T47D (cell line): Measurements from ENCODE around the gene NDST4.

Experiments used
- DNase-seq, 2 experiments: peaks; one replicate each; pipeline versions ENCODE4 v3.0.0 to v3.0.0-alpha.2; 2011 to 2012; ENCODE audit warnings: low read depth in 1 of 2, low spot score in 1 of 2
- JUND ChIP-seq: IDR thresholded peaks from 2 replicates; pipeline ENCODE4 v1.6.1; 2012; ENCODE audit warnings: low read depth
- in situ Hi-C: cut with HindIII; loops from 2 replicates; pipeline ENCODE4 v1.10.0; 2016; ENCODE audit warnings: low sequenced_read_pairs, low pct_unique_long_range_greater_than_20kb

Gene NDST4

DNA sequence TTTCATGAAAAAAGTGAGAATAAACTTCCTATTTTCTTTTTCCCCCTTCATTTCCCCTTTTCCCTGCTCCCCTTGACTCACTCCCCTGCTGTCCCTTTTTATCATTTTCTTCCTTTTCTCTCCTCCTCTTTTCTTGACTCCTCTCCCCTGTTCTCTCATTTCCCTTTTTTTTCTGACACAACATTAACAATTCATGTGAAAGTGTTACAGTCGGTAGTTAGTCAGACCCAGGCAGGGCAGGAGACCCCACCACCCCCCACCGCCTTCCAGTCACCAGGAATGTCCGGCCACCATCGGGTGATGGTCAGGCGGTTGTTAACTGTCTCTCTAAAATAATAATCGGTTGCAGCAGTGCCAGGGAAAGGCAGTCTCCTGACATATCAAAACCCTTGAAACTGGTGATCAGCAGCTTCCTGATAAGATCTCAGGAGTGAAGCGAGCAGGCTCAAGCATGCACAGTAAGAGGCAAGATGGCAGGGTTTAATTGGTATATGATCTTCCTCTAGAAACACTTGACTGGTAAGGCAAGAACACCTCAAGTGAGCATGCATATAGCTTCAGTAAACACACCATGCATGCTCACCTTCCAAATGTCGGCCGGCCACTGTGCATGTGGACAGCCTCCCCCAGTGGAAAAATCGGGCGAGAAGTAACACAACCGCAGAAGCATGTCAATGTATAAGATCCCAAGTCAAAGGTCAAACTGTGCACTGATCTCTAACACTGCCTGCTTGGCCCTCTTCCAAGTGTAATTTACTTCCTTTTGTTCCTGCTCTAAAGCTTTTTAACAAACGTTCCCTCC lies 191.4 kb downstream of the NDST4 start:
- DNase-seq, result no peak
- in situ Hi-C loops, result no loop called here
- TF ChIP-seq JUND, result no peak

DNA sequence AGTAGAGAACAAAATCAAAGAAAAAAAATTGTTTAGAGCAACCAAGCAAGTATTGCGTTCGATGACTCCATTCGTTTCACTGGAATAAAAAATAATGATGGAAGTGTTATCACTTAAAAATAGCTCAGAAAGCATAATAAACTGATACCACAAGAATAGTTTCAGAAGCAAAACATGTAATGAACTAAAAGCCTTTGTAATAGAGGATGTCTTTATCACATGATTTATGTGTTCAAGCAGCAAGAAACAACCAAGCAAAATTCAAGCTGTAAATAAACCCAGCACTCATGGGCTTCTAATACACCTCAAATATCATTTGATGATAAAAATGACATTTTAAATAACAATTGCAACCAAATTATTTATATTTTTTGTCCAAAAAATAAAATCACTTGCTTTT lies 192.2 kb downstream of the NDST4 start:
- no peak for DNase-seq
- in situ Hi-C loops, result no loop called here
- no peak for TF ChIP-seq JUND

DNA sequence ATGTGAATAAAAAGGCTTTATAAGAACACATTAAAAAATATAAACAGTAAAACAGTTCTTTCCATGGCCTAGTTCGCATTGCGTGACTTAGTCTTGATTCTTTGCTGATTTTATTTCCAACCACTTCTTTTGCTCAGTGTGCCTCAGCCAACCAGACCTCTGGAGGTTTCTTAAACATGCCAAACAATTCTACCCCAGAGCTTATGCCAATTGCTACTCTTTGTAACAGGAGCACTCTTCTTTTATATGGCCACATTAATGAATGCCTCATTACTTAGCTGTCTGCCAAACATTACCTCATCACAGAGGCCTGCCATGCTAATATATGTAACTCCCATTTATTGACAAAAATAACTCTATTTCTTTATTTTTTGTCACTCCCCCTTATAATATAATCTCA lies 202.3 kb downstream of the NDST4 start:
- DNase-seq, result no peak
- in situ Hi-C loops, result no loop called here
- no peak for TF ChIP-seq JUND

DNA sequence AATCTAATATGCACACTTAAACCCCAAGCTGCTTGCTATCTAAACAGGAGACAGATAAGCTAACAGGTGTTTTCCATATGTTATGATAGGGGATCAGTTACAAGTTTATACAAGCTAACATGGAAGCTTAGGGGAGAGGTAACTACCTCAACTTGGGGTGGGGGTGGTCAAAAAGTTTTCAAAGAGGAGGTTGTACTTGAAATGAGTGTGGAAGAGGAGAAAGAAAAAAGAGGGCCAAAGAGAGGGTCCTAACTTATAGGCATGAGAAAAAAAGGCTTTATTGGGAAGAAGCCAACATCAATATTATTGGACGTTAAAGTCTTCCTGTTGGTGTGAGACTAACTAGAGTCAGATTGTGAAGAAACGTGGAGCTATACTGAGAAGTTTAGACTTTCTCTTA lies 205.9 kb downstream of the NDST4 start:
- in situ Hi-C loops, result no loop called here
- DNase-seq, result no peak
- TF ChIP-seq JUND, result no peak

DNA sequence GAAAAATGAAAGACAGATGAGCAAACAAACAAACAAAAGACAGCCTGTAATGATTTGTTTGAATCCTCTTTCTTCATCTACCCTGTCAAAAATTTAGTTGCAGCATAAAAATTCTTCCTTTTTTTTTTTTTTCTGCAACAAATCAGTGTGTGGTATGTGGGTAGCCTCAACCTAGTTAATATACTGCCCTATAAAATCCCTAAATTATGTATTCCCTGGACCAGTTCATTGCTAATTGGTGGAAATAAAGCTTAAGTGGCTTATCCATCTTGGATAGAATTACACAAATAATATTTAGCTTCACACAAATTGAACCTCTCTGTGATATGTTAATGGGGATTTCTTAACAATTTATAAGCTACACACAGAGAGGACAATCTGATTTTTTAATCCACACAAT lies 208.4 kb downstream of the NDST4 start:
- in situ Hi-C loops, result no loop called here
- no peak for TF ChIP-seq JUND
- DNase-seq, result no peak

DNA sequence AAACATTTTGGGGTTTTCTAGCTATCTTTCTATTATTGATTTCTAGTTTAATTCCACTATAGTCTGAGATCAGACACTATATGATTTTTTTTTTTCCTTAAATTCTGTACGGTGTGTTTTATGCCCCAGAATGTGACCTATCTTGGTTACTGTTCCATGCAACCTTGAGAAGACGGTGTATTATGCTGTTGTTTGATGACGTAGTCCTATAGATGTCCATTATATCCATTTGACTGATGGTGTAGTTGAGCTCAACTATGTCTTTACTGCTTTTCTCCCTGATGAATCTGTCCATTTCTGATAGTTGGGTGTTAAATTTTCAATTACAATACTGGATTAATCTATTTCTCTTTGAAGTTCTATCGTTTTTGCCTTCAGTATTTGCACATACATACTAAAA lies 212.5 kb downstream of the NDST4 start:
- no peak for TF ChIP-seq JUND
- in situ Hi-C loops, result no loop called here
- no peak for DNase-seq

DNA sequence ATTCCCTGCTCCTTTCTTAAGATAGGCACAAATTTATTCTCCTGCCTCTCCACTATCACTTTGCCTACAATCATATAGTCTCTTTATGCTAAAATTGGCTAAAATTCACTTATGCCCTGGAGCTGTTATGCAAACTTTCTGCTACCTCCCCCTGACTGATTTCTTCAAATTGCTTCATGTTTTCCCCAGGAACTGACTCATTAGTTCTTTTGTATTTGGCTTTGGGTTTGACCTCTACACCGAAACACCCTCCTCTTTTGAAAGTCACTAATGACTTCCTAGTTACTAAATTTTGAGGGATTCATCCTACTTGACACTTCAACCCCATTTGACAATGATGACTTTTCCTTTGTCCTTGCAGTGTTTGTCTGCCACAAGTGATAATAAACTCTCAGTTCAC lies 222.6 kb downstream of the NDST4 start:
- in situ Hi-C loops, result no loop called here
- DNase-seq, result no peak
- no peak for TF ChIP-seq JUND

DNA sequence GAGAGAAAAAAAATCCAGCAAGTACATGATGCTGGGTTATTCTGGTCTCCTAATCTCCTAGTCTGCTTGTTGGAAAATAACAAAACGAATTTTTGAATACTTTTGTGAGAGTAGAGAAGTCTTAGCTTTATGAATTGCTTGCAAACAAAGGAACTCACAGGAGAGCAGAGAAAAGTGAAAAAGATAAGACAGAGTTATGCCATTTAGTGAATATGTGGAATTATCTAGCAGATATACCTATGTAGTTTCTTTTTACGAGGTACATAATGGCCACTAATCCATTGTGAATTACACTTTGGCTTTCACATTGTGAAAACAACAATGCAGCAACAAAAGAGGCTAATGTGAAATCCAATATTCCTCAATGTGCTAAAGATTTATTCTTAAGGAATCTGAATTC lies 226.7 kb downstream of the NDST4 start:
- in situ Hi-C loops, result no loop called here
- DNase-seq, result no peak
- no peak for TF ChIP-seq JUND

GRCh38 chr4:114883641-114884040 lies 229.8 kb downstream of the NDST4 start:
- no peak for DNase-seq
- in situ Hi-C loops, result no loop called here
- no peak for TF ChIP-seq JUND

- DNase-seq, result no peak
- in situ Hi-C loops, result no loop called here
Measured at GRCh38 chr4:114879916-114880669, 233.3 kb downstream of the NDST4 start.

DNA sequence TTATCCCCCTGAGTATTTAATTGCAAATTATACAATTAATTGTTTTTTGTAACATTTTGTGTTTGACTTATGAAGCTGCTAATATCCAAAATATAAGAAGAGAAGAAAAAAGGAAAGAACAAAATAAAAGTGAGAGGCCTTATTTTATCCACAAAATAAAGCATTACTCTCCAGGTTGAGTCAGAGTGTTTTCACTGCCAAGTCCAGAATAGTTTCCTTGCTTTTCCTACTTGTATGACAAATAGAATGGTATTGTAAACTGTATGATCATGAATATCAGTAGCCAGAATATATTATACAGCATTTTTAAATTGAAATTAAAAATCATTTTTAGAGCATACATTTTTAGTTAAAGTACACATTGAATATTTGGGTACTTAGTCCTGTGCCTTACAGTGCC lies 237.8 kb downstream of the NDST4 start:
- in situ Hi-C loops, result no loop called here
- no peak for DNase-seq
- no peak for TF ChIP-seq JUND

More at GRCh38 chr4:114879916-114880669, 233.3 kb downstream of the NDST4 start:
- no peak for TF ChIP-seq JUND

DNA sequence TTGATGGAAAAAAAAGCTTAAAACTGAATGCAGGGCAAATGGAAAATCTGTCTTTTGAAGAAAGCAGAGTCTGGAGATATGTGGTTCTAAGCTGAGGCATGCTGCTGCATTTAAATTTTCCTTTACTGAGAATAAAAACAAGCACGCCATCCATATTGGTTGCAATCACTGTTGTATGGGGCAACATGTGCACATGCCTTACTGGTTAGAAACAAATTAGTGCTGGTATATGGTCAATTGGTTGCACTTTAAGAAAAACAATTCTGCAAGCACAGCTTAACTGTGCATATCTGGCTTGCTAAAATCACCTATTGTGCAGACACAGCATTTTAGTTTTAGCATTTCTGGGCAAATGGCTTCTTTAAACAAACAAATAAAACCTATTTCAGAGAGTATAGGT lies 239.1 kb downstream of the NDST4 start:
- in situ Hi-C loops, result no loop called here
- TF ChIP-seq JUND, result no peak
- DNase-seq, result no peak

DNA sequence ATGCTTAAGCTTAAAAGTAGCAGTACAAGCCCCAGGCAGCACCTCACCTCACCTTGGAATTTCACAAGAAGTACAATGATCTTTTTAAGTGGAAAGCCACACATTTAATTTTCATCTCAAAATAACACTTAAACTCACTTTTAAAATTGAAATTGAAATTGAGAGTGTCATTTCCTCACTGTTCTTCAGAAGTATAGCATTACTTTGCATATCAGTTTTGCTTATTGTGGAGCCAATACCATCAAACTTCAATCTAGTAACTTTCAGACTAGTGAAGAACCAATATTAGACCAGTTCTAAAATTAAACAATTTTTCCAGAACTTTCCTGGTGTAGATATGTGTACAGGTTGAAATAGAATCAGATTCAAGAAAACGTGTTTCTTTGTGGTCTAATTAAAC lies 242.4 kb downstream of the NDST4 start:
- TF ChIP-seq JUND, result no peak
- in situ Hi-C loops, result no loop called here
- DNase-seq, result no peak
